Measurements from ENCODE around the gene FILIP1L.

Gene FILIP1L

DNA sequence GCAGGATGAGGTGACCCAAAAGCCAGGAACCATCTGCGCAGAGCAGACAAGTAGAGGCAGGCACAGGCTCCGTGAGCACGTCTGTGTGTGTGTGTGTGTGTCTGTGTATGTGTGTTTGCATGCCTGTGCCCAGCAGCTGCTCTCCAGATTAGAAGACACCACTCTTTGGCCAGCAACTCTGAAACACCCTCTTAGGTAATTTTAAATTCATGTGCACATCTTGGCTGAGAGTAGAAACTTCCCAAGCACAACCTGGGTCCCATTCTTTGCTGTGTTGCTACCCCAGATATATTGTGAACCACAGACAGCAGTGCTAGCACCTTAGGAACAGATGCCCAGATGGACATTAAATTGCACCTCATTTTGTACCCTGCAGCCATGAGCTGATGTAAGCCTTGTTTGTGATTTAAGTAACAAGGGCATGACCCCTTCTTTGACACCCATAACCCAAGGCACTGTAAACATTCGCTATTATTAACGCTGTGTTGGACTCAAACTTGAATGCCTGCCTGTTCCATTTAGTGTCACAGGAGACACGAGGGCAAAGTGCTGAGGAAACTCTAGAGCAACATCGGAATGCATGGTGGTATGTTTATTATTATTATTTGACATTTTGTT lies at the start of gene FILIP1L:
FILIP1L (minus strand) TSS at position 89 of the 618 bp plus-strand sequence.
- DNase-seq (ENCODE audit: low spot score) = no peak

DNA sequence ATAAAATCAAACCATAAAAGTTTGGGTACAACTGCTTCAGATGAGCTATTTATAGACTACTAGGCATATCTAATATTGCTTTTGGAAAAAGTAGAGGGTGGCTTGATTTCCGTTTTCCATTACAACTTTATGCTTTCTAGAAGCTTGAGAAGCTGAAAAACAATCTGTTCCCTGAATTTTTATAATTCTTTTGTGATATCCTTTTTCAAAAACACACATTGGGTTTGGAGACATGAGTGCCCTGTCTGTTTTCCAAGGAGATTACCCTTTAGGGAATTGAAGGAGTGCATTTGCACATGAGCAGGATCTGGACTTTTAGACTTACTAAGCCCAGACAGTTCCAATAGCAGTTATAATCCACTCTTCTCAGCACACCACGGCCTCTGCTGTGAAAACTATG lies 49.5 kb upstream of the FILIP1L start:
- no peak for DNase-seq (ENCODE audit: low spot score)

DNA sequence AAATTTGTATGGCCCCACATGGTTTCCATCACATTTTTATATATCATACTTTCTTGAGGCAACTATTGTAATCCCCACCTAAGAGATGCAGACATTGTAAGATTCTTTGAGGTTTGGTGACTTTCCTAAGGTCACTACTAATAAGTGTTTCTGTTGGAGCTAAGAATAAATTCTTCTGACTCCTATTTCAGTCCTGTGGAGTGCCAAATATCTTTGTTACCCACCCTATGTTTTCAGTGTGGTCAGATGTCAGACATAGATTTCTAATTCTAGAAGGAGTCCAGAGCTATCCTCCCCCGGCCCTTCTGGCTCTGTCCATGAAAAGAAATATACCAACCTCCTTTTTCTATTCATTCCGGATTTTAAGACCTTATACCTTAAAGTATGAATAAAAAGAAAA lies 46.2 kb upstream of the FILIP1L start:
- no peak for DNase-seq (ENCODE audit: low spot score)

DNA sequence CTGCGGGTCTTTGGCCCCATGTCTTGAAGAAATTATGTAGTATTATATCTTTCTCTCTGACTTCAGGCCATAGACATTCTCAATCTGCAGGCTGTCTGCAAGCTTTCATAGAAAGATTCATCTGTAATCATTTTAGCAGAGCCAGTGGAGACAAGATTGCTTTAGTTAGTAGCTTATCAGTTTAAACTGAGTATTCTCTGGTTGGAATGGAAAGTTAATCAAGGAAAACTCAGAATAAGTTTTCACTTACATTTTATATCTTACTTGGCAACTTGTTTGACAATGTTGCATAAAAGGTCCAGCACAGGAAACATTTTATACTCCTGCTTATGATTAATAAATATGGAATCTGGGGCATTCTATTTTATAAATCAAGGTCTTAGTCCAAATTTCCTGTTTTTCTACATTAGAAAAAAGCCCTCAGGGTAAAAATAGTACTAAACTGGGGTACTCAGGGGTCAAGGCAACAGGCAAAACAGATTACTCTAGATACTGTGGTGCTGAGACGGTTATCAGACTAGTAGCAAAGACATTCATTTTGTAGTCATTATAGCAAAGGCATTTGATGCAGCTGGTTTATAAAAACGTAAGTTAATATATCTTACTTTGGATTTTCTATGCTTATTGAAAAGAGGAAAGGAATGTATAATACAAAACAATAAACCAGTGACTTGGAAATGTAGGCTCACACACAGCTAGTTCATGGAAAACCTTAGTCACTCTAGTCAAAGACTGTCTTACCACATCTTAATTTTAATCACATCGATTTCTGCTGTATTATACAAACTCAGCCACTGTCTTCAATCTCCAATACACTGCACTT lies 45.2 kb upstream of the FILIP1L start:
- no peak for DNase-seq (ENCODE audit: low spot score)

DNA sequence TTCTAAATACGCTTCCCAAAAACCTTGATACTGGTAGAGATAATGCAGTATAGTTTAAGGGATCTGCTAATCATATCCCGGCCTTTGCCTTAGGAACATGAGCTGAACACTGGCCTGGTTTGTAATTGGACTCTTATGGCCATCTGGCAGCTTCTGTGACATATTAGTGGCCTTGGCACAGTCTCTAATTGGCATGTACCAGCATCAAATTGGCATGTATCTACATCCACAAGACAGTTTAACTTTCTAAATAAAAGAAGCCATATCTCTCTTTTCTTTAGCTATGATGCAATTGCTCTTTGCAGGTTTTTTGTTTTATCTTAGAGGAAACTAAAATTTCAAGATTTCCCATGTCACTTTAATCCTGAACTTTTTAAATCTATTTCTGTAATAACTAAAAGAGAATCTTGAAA lies 44.6 kb upstream of the FILIP1L start:
- DNase-seq (ENCODE audit: low spot score) = no peak

DNA sequence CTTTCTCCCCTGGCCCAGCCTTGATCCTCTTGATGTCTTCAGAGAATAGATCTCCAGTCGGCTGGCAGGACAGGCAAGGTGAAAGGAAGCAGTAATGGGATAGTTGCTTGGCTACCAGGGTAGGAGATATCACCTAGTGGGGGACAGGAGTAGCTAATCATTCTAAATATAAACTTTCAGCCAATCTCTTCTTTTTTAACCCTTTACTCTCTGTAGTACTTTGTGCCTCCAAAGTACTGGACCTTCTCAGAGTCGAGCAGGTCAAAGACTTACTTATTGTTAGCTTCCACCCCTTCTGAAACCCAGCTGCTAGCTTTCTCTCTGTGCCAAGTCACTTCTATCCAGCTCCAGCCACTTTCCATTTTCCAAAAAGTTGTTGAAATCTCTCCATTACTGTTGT lies 43.4 kb upstream of the FILIP1L start:
- DNase-seq (ENCODE audit: low spot score) = no peak

DNA sequence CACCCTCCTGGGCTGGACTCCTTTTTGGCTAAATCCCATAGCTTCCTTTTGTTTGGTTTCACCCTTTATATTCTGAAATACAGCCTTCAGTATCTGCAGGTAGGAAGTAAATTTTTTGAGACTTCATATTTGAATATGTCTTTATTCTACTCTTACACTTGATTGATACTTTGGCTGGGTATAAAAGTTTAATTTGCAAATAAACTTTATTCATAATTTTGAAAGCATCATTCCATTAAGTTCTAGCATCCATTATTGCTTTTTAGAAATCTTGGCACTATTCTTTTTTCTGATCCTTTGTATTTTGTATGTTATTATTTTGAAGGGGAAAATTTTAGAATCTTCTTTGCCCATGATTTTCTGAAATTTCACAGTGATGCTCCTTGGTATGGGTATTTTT lies 41.3 kb upstream of the FILIP1L start:
- DNase-seq (ENCODE audit: low spot score) = no peak

DNA sequence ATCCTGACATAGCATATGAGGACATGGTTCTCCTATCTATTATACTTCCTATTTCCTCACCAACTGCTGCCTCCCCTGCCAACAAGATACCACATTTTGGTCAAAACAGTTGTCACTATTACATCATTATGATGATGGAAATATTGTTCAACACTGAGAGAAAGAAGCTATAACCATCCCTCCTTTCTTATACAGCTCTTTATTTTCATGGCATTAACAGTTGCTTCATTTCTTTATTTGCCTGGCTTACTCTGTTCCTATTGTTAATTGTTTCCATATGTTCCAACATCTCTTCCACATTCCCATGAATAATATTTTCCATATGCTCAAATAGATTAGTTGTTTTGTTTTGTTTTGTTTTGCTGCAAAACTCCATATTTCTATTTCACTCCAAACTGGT lies 40.8 kb upstream of the FILIP1L start:
- DNase-seq (ENCODE audit: low spot score) = no peak

DNA sequence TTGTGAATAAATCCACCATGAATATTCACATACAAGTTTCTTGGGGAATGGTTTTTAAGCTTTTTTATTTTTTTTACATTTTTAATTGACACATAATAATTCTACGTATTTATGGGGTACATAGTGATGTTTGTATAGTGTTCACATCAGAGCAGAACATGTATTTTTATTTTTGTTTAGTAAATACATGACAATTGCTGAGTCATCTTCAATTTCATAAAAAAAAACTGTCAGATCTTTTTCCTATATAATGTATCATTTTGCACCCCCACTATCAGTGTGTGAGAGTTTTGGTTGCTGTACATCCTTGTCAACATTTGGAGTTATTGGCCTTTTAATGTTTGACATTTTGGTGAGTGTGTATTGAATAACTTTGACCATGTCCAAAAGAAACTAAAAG lies 39.9 kb upstream of the FILIP1L start:
- no peak for DNase-seq (ENCODE audit: low spot score)

DNA sequence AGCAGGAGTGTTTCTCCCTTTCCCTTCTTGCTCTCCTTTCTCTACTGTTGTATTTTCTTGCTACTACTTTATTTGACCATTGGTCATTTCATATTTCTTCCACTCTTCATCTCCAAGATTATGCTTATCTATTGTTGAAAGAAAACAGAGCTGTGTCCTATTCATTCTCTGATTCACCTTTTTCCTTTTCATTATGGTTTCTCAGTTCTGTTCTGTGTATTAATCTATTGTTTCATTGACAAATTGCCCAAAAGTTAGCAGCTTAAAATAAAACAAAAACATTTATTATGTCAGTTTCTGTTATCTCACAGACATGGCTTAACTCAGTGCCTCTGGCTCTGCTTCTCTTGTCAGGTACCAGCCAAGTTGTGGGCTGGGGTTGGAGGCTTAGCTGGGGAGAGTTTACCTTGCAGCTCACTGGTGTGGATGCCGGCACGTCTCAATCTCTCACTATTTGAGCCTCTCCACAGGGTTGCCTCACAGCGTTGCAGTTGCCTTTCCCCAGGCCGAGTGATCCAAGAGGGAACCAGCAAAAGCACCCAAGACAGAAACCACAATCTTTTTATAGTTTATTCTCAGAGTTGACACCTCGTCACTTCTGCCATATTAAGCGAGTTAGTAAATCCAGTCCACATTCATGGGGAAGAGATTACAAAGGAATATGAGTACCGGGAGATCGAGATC lies 36.9 kb upstream of the FILIP1L start:
- DNase-seq (ENCODE audit: low spot score) = no peak

DNA sequence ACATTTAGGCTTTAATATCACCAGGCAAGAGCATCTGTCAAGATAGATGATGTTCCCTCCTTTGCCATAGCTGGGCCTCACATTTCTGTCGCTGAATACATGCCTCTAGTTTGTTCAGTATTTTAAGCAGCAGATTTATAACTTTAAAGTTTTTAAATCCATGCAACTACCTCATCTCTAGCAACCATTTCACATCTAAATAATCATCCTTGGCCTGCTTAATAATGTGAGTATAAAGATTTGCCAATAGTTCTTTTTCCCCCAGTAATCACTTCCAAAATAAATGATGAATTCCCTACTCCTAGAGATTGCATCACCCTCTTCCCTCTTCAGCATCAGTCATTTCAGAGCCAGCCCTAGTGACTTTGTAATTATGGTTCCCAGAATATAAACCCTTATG lies 36.2 kb upstream of the FILIP1L start:
- no peak for DNase-seq (ENCODE audit: low spot score)

DNA sequence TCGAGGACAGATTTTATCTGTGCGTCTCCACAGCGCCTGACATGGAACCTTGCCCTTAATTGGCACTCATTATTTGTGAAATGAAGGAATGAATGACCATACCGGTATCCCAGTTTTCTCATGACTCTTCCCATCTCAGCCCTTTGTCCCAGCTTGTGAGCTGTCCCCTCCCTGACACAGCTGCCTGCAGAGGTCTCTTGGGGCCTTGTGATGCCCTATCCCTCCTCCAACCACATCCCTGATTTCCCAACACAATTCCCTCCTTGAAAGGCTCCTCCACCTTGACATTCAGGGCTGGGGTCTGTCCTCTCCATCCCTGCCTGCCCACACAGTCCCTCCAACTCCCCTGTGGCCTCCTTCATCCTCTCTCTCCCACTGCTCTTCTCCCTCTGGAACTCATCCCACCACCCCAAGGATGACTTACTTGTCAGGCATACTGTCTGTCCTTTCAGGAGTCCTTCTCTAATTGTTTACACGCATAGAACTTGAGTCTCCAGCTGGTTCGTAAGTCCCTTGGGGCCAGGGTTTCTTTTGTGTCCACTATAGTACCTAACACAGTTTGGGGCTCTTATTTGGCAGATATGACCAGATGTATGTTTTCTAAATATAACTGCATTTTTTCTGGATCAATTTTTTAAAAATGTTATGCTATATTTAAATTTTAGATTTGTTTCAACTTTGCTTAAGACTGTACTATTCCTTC lies 35.6 kb upstream of the FILIP1L start:
- no peak for DNase-seq (ENCODE audit: low spot score)

DNA sequence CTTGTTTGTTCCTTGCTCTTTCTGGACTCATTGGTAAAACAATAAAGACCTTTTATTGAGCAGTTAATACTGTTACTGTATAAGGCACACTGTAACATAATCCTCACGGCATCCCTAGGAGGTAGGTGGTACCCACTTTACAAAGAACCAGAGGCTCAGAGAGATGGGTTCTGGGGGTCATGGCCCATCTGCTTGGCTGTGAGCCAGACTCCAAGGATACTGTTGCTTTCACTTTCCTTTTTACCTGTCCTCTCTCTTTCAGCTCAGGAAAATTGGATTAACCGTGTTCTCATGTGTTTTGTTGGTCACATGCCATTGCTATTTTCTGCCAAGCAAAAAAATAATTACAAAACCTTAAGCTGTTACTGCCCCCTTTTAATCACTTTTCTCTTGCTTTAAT lies 34.8 kb upstream of the FILIP1L start:
- no peak for DNase-seq (ENCODE audit: low spot score)

DNA sequence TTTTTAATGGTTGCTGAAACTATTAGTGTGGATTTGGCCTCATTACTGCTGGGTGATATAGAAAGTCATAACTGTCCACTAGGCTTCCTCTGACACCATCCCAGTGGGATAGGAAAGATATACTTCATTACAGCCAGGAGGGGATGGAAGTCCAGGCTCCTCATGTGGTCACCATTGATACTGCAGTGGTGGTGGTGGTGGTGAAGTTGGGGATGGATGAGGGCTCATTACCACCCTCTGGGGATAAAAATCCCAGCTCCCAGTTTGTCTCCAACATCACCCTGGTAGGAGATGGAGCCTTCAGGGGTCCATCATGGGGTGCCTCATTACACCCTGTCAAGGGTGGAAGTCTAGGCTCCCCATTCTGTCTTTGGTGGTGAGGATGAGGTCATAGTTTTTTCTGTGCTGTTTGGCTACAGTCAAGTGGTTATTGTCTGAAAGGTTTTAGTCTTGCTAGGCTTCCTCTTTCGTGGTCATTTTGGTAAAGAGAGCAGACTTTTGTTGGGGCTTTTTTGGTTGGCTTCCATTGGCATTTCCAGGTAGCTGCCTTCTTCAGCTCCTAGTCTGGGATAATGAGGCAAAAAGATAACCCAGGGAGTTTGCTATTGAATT lies 30.1 kb upstream of the FILIP1L start:
- no peak for DNase-seq (ENCODE audit: low spot score)

DNA sequence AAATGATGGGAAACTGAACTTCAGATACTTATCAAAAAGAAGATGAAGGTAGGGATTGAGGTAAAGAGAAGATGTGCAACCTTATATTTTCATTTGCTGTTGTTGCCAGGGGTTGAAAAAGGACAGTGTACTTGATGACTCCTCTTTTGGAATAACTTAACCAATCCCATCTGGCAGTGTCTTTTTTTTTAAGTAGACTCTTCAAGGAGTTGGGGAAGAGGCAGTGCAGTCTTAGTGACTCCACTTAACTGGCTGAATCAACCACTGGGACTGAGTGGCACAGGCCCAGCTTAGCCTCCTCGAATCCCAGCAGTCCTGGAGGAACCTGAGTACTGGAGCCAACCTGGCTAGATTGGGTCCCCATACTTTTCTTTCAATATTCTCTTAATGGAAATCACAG lies 27.3 kb upstream of the FILIP1L start:
- no peak for DNase-seq (ENCODE audit: low spot score)

DNA sequence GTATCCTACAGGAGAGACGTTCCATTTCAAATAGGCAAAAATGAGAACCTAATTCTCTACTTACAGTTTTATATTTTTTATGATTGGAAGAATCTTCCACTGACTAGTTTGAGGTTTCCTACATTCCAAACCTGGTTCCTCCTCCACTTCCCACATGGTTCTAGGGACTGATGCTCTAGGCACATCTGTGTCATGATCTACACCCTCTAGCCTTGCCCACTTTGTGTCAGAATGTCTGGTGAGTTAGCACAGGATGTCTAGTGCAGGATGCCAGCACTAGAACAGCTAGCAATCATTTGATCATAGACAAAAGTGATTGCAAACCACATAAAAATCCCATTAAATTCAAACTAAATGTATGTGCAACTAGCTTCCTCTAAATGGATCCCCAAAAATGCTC lies 26.7 kb upstream of the FILIP1L start:
- DNase-seq (ENCODE audit: low spot score) = no peak

DNA sequence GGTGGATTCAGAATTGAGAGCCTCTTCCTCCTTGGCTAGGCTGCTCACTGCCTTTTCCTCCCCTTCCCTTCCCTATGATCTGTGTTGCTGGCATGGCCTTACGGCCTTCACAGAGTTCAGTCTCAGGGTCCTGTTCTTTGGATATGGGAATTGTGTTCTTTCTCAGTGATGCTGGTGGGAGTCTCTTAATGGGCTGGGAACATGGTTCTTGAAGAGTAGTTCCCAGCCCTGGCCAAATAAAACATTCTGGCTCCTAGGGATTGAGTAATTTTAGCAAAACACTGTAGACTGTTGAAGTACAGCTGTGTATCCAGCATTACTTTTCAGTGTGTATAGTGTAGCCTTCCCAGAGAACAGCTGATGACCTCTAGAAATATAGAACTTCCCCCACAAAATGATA lies 22.6 kb upstream of the FILIP1L start:
- no peak for DNase-seq (ENCODE audit: low spot score)

DNA sequence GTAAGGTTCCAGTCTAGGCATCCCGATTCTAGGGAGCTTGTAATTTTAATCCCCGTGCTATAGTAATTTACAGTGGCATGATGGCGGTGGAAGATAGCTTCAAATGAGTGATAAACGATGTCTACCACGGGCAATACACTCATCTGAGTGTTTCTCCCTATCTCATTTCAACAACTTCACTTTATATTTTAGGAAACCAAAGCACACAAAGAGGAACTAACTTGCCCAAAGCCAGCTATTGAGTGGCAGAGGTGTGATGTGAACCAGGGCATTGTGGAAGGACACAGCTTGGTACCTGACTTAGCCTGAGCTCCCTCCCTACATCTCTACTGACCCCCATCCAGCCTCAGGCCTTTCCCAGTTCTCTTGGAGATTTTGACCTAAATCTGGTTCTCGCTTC lies 16.9 kb upstream of the FILIP1L start:
- DNase-seq (ENCODE audit: low spot score) = no peak

DNA sequence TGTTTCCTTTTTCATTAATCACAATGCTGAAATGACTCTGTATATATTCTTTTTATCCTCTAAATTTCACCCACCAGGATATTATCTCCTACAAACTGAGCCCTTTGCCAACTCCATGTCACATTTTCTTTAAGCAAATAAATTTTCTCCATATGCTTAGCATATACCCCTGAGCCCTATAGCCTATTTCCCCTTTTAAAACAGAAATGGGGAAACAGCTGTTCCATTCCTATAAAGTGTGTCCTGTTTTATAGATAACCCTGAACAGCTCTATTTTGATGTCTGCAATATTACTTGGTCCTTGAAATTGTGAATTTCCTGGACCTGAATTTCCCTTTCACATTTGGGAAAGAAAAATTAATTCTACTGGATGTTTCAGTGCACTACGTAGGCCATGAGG lies 15.6 kb upstream of the FILIP1L start:
- no peak for DNase-seq (ENCODE audit: low spot score)

DNA sequence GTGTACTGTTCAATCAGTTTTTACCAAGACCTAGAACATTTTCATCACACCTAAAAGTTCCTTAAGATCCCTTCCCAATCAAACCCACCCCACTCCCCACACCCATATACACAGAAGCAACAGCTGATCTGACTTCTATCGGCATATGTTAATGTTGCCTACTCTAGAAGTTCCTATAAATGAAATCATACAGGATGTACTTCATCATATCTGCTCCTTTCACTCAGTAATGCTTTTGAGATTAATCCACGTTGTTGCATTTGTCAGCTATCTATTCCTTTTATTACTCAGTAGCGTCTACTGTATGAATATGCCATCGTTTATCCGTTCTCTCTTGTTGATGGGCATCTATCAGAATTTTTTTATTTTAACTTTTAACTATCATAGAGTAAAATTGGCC lies 14.3 kb upstream of the FILIP1L start:
- no peak for DNase-seq (ENCODE audit: low spot score)

DNA sequence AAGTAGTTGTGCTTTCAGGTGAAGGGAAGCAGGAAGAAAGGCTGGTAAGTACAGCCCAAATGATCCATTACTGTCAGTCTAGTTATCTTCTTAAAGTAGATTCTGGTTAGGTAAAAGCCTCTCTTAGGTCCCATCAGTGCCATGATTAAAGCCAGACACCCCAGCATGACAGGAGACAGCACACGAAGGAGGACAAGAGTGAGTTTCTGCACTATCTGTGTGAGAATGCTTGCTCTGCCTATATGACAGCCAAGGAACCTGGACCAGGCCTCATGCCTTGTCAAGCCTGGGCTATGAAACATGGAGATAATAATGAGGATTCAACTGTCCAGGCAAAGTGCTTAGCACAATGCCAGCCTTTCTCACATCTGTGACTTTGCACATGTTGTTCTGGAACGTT lies 13.5 kb upstream of the FILIP1L start:
- DNase-seq (ENCODE audit: low spot score) = no peak
